Placental pericyte (primary cell): ENCODE results near the gene GLIPR2. TPM values are rescaled to one million over a fixed set of nuclear protein-coding genes. Genes with fewer than 3 reads are reported as not detected.

Experiments used
- total RNA-seq: library from RNA; depleted of rRNA; stranded (reverse); fragments of >200 nt; gene quantifications from 2 replicates; pipeline ENCODE4 v1.2.3, GENCODE V29; 2012

GLIPR2 gene
- 14.0 and 53.0 TPM in 2 replicates for total RNA-seq

GRCh38 chr9:36136272-36136893 lies at the start of gene GLIPR2:
TSS of gene GLIPR2 (plus strand) at chr9:36136733. CDS start at chr9:36136779, 46 bp downstream.

GRCh38 chr9:36169166-36169565 lies 32.6 kb downstream of the GLIPR2 start, which contains the start of gene CCIN:
TSS of gene CCIN (plus strand) at chr9:36169388. CDS start at chr9:36169503, 115 bp downstream.

DNA sequence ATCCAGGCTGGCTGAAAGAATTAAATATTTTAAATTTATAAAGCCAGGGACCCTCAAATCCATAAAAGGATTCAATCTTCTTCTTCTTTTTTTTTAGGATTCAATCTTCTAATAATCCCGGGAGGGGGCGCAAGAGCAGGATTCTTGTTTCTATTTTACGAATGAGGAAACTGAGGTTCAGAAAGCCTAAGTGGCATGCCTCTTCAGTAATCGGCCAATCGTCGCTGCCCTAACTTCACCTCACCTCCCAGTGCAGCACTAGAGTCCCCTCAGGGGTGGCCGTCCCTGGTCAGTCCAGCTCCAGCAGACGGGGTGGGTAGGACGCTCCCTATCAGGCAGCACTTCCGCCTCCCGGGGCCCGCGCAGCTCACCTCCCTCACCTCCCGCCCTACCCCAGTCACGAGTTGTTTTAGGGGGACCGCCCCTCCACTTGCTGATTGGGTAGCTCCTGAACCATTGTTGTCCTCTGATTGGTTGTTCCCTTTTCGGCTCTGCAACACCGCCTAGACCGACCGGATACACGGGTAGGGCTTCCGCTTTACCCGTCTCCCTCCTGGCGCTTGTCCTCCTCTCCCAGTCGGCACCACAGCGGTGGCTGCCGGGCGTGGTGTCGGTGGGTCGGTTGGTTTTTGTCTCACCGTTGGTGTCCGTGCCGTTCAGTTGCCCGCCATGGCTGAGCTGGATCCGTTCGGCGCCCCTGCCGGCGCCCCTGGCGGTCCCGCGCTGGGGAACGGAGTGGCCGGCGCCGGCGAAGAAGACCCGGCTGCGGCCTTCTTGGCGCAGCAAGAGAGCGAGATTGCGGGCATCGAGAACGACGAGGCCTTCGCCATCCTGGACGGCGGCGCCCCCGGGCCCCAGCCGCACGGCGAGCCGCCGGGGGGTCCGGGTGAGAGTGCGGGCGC lies 54.1 kb downstream of the GLIPR2 start, which contains the start of gene CLTA:
TSS of gene CLTA (plus strand) at position 534 of the 902 bp plus-strand sequence. CDS start at position 670, 136 bp downstream.

Other genes with a start within 250 kb of the GLIPR2 start
- 0.43 TPM in 1 of 2 replicates, not detected in the other for gene HRCT1, start 230.5 kb upstream of the GLIPR2 start, total RNA-seq
- gene SPAAR, start 227.2 kb upstream of the GLIPR2 start, total RNA-seq: not detected in 2 replicates
- gene OR2S2, start 178.6 kb upstream of the GLIPR2 start, total RNA-seq: 0.14 and 0.22 TPM in 2 replicates
- gene RECK, start 99.8 kb upstream of the GLIPR2 start, total RNA-seq: 13.8 and 17.9 TPM in 2 replicates
- gene CCIN, start 32.7 kb downstream of the GLIPR2 start, total RNA-seq: 0.22 and 3.4 TPM in 2 replicates
- gene CLTA, start 54.2 kb downstream of the GLIPR2 start, total RNA-seq: 197 and 420 TPM in 2 replicates
- 26.9 and 27.8 TPM in 2 replicates for gene GNE, start 121.7 kb downstream of the GLIPR2 start, total RNA-seq